ENCODE measurements around the gene L1TD1. TPM values are rescaled to one million over a fixed set of nuclear protein-coding genes. Genes with fewer than 3 reads are reported as not detected.
"Not testable (repeated sequence)": the region's sequence is repeated elsewhere in the genome, so short reads cannot be mapped to it uniquely, and the experiment has no call there.

Gene L1TD1
- total RNA-seq, 5 donors from 2014 or later (not counting 1 experiment from before 2014, with no cell fraction given): 0.09 to 0.47 (median 0.40) TPM; not detected in 1

DNA sequence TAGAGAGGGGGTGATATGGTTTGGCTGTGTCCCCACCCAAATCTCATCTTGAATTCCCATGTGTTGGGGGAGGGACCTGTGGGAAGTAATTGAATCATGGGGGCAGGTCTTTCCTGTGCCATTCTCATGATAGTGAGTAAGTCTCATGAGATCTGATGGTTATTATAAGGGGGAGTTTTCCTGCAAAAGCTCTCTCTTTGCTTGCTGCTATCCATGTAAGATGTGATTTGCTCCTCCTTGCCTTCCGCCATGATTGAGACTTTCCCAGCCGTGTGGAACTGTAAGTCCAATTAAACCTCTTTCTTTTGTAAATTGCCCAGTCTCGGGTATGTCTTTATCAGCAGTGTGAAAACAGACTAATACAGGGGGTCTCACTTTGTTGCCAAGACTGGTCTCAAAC is 49.7 kb downstream of the L1TD1 start:
- H3K9me3 Mint-ChIP-seq; H3K4me1 Mint-ChIP-seq; H3K27ac ChIP-seq (ENCODE audit: low read length); H3K27ac Mint-ChIP-seq; H3K27me3 Mint-ChIP-seq; DNase-seq; H3K36me3 ChIP-seq (ENCODE audit: control insufficient read depth in 2 of 2, extremely low read depth in 1 of 2, insufficient read depth in 1 of 2, low read length in 1 of 2); H3K36me3 Mint-ChIP-seq; POLR2A ChIA-PET; H3K4me1 ChIP-seq (ENCODE audit: control insufficient read depth in 1 of 2, extremely low read depth in 1 of 2, insufficient read depth in 2 of 2, low read length in 2 of 2); H3K4me3 Mint-ChIP-seq; H3K9me3 ChIP-seq; H3K4me3 ChIP-seq (ENCODE audit: control insufficient read depth in 1 of 2, extremely low read depth in 1 of 2, low read length in 1 of 2); ATAC-seq (replicated peaks in 1 of 4): not testable (repeated sequence)
- peaks cover 0 to 12% of the 10 kb centered on the region in 2 experiments for H3K27me3 ChIP-seq (replicated peaks in 1 of 2; ENCODE audit: control insufficient read depth in 2 of 2, extremely low read depth in 1 of 2, insufficient read depth in 2 of 2, low read length in 1 of 2)
- 59% methylated on average over 2 of the region's 3 CpGs for WGBS (ENCODE audit: insufficient coverage)
- CTCF ChIA-PET: interaction anchor here in 1 of 2 donors (0.6 kb wide), 1 partner anchor 207 kb away, joined by 7 read pairs; no protein-coding TSS in a partner anchor

DNA sequence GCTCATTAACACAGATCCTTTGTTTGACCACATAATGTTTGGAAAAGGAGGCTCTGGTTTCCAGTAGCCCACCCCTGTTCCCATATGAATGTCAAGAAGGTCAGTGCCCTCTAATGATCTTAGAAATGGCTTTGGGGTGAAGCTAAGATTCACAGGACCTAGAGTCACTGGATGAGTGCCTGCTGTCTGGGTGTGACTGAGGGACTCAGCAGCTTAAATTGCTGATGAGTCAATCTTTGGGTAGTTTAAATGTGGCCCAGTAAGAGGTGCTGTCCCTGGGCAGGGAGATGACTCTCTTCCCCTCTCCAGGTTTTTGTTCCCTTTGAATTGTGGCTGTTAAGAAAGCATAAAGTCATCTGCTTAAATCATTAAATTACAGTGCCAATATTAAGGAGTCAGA is 50.6 kb downstream of the L1TD1 start:
- H3K27me3 Mint-ChIP-seq: peaks cover 5% of the 10 kb centered on the region in 2 donors
- CTCF ChIA-PET: no interaction called here
- H3K36me3 ChIP-seq (ENCODE audit: control insufficient read depth in 2 of 2, extremely low read depth in 1 of 2, insufficient read depth in 1 of 2, low read length in 1 of 2): no peaks in the 10 kb centered on the region
- H3K27ac ChIP-seq (ENCODE audit: low read length): no peak overlapping the region
- DNase-seq (no peak), ATAC-seq (replicated peaks in 1 of 4) (no peak)
- H3K9me3 Mint-ChIP-seq: peaks cover 0 to 2% (median 0%) of the 10 kb centered on the region in 3 donors
- H3K4me3 Mint-ChIP-seq: no peak overlapping the region
- H3K27me3 ChIP-seq (replicated peaks in 1 of 2; ENCODE audit: control insufficient read depth in 2 of 2, extremely low read depth in 1 of 2, insufficient read depth in 2 of 2, low read length in 1 of 2): peaks cover 0 to 12% of the 10 kb centered on the region in 2 experiments
- no peaks in the 10 kb centered on the region for H3K4me1 ChIP-seq (ENCODE audit: control insufficient read depth in 1 of 2, extremely low read depth in 1 of 2, insufficient read depth in 2 of 2, low read length in 2 of 2)
- no peak overlapping the region for H3K4me3 ChIP-seq (ENCODE audit: control insufficient read depth in 1 of 2, extremely low read depth in 1 of 2, low read length in 1 of 2)
- H3K9me3 ChIP-seq: no peaks in the 10 kb centered on the region
- no peaks in the 10 kb centered on the region for H3K4me1 Mint-ChIP-seq
- no peaks in the 10 kb centered on the region for H3K36me3 Mint-ChIP-seq
- no peak overlapping the region for H3K27ac Mint-ChIP-seq
- POLR2A ChIA-PET: no interaction called here

GRCh38 chr1:62247391-62248168 is 52.9 kb downstream of the L1TD1 start:
- DNase-seq (no peak), ATAC-seq (replicated peaks in 1 of 4) (no peak)
- no peak overlapping the region for H3K4me3 Mint-ChIP-seq
- no peak overlapping the region for H3K27ac Mint-ChIP-seq
- no peaks in the 10 kb centered on the region for H3K4me1 ChIP-seq (ENCODE audit: control insufficient read depth in 1 of 2, extremely low read depth in 1 of 2, insufficient read depth in 2 of 2, low read length in 2 of 2)
- POLR2A ChIA-PET: no interaction called here
- H3K27me3 ChIP-seq (replicated peaks in 1 of 2; ENCODE audit: control insufficient read depth in 2 of 2, extremely low read depth in 1 of 2, insufficient read depth in 2 of 2, low read length in 1 of 2): peaks cover 0 to 8% of the 10 kb centered on the region in 2 experiments
- no peaks in the 10 kb centered on the region for H3K4me1 Mint-ChIP-seq
- H3K36me3 Mint-ChIP-seq: no peaks in the 10 kb centered on the region
- H3K36me3 ChIP-seq (ENCODE audit: control insufficient read depth in 2 of 2, extremely low read depth in 1 of 2, insufficient read depth in 1 of 2, low read length in 1 of 2): no peaks in the 10 kb centered on the region
- H3K9me3 ChIP-seq: no peaks in the 10 kb centered on the region
- H3K27me3 Mint-ChIP-seq: peaks cover 1 to 5% of the 10 kb centered on the region in 2 donors
- H3K4me3 ChIP-seq (ENCODE audit: control insufficient read depth in 1 of 2, extremely low read depth in 1 of 2, low read length in 1 of 2): no peak overlapping the region
- 79% methylated on average over 13 of the region's 14 CpGs for WGBS (ENCODE audit: insufficient coverage)
- CTCF ChIA-PET: no interaction called here
- peaks cover 0 to 2% (median 0%) of the 10 kb centered on the region in 3 donors for H3K9me3 Mint-ChIP-seq
- H3K27ac ChIP-seq (ENCODE audit: low read length): no peak overlapping the region

GRCh38 chr1:62250126-62250726 is 55.6 kb downstream of the L1TD1 start:
- H3K4me1 Mint-ChIP-seq: no peaks in the 10 kb centered on the region
- no peaks in the 10 kb centered on the region for H3K9me3 ChIP-seq
- no peak for ATAC-seq (replicated peaks in 1 of 4)
- ChIA-PET POLR2A (no interaction called here), CTCF (interaction anchor here in 1 of 2 donors (0.6 kb wide), 1 partner anchor 1440 kb away, joined by 3 read pairs; no protein-coding TSS in a partner anchor)
- no peak for DNase-seq
- no peaks in the 10 kb centered on the region for H3K27me3 Mint-ChIP-seq
- no peaks in the 10 kb centered on the region for H3K4me1 ChIP-seq (ENCODE audit: control insufficient read depth in 1 of 2, extremely low read depth in 1 of 2, insufficient read depth in 2 of 2, low read length in 2 of 2)
- H3K27ac Mint-ChIP-seq: no peak overlapping the region
- no peaks in the 10 kb centered on the region for H3K36me3 ChIP-seq (ENCODE audit: control insufficient read depth in 2 of 2, extremely low read depth in 1 of 2, insufficient read depth in 1 of 2, low read length in 1 of 2)
- H3K36me3 Mint-ChIP-seq: no peaks in the 10 kb centered on the region
- H3K4me3 Mint-ChIP-seq: no peak overlapping the region
- H3K4me3 ChIP-seq (ENCODE audit: control insufficient read depth in 1 of 2, extremely low read depth in 1 of 2, low read length in 1 of 2): no peak overlapping the region
- H3K27me3 ChIP-seq (replicated peaks in 1 of 2; ENCODE audit: control insufficient read depth in 2 of 2, extremely low read depth in 1 of 2, insufficient read depth in 2 of 2, low read length in 1 of 2): no peaks in the 10 kb centered on the region
- H3K27ac ChIP-seq (ENCODE audit: low read length): no peak overlapping the region
- WGBS (ENCODE audit: insufficient coverage): 56% methylated on average over 6 of the region's 10 CpGs
- H3K9me3 Mint-ChIP-seq: no peaks in the 10 kb centered on the region

- WGBS (ENCODE audit: insufficient coverage): 80% methylated on average over 1 of the region's 4 CpGs
- H3K36me3 Mint-ChIP-seq: no peaks in the 10 kb centered on the region
- H3K9me3 Mint-ChIP-seq: no peaks in the 10 kb centered on the region
- CTCF ChIA-PET: no interaction called here
- H3K27ac ChIP-seq (ENCODE audit: low read length): no peak overlapping the region
- peaks cover 0 to 15% of the 10 kb centered on the region in 2 experiments for H3K27me3 ChIP-seq (replicated peaks in 1 of 2; ENCODE audit: control insufficient read depth in 2 of 2, extremely low read depth in 1 of 2, insufficient read depth in 2 of 2, low read length in 1 of 2)
- H3K9me3 ChIP-seq: no peaks in the 10 kb centered on the region
- no peak overlapping the region for H3K27ac Mint-ChIP-seq
- no peaks in the 10 kb centered on the region for H3K4me1 ChIP-seq (ENCODE audit: control insufficient read depth in 1 of 2, extremely low read depth in 1 of 2, insufficient read depth in 2 of 2, low read length in 2 of 2)
- peaks cover 11 to 22% of the 10 kb centered on the region in 2 donors for H3K27me3 Mint-ChIP-seq
- POLR2A ChIA-PET: no interaction called here
- no peak overlapping the region for H3K4me3 ChIP-seq (ENCODE audit: control insufficient read depth in 1 of 2, extremely low read depth in 1 of 2, low read length in 1 of 2)
- H3K4me1 Mint-ChIP-seq: no peaks in the 10 kb centered on the region
- DNase-seq: no peak
- no peaks in the 10 kb centered on the region for H3K36me3 ChIP-seq (ENCODE audit: control insufficient read depth in 2 of 2, extremely low read depth in 1 of 2, insufficient read depth in 1 of 2, low read length in 1 of 2)
- H3K4me3 Mint-ChIP-seq: no peak overlapping the region
- no peak for ATAC-seq (replicated peaks in 1 of 4)
These were observed 64.9 kb downstream of the L1TD1 start for GRCh38 chr1:62259551-62259950.

DNA sequence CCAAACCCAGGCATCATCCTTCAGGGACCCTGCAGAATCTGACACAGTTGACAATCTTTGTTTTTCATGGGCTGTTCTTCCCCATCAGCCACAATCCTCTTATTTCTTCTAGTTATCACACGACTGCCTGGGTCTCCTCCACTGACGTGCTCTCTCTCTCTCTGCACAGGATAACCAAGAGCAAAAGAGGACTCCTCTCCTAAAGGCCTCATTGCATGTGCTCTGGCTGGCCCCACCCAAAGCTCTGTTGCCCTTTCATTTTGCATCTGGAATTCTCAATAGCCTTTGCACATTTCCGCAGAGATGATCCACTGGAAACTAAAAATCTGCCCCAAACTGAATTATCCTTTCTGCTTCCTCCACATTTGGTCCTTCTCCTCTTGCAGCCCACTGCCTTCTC is 66.0 kb downstream of the L1TD1 start:
- CTCF ChIA-PET: interaction anchor here in 1 of 2 donors (0.7 kb wide), 1 partner anchor 13 kb away, joined by 15 read pairs; no protein-coding TSS in a partner anchor
- ATAC-seq (replicated peaks in 1 of 4): no peak

More for the DNA sequence above, 66.0 kb downstream of the L1TD1 start:
- H3K4me1 Mint-ChIP-seq: no peaks in the 10 kb centered on the region
- H3K27ac Mint-ChIP-seq: no peak overlapping the region
- peaks cover 11 to 22% of the 10 kb centered on the region in 2 donors for H3K27me3 Mint-ChIP-seq
- no peak overlapping the region for H3K4me3 ChIP-seq (ENCODE audit: control insufficient read depth in 1 of 2, extremely low read depth in 1 of 2, low read length in 1 of 2)
- DNase-seq: no peak
- H3K27ac ChIP-seq (ENCODE audit: low read length): no peak overlapping the region
- WGBS (ENCODE audit: insufficient coverage): 77% methylated on average over 3 of the region's 3 CpGs
- POLR2A ChIA-PET: interaction anchor here in 1 of 2 donors (0.7 kb wide), 1 partner anchor 727 kb away, joined by 7 read pairs; no protein-coding TSS in a partner anchor
- H3K9me3 Mint-ChIP-seq: no peaks in the 10 kb centered on the region
- no peaks in the 10 kb centered on the region for H3K4me1 ChIP-seq (ENCODE audit: control insufficient read depth in 1 of 2, extremely low read depth in 1 of 2, insufficient read depth in 2 of 2, low read length in 2 of 2)
- peaks cover 0 to 15% of the 10 kb centered on the region in 2 experiments for H3K27me3 ChIP-seq (replicated peaks in 1 of 2; ENCODE audit: control insufficient read depth in 2 of 2, extremely low read depth in 1 of 2, insufficient read depth in 2 of 2, low read length in 1 of 2)
- no peaks in the 10 kb centered on the region for H3K36me3 ChIP-seq (ENCODE audit: control insufficient read depth in 2 of 2, extremely low read depth in 1 of 2, insufficient read depth in 1 of 2, low read length in 1 of 2)
- H3K4me3 Mint-ChIP-seq: no peak overlapping the region
- H3K9me3 ChIP-seq: no peaks in the 10 kb centered on the region
- no peaks in the 10 kb centered on the region for H3K36me3 Mint-ChIP-seq
